Stromal cell of bone marrow (primary cell): ENCODE results near the gene ARSJ.
"Not testable (repeated sequence)": the region's sequence is repeated elsewhere in the genome, so short reads cannot be mapped to it uniquely, and the experiment has no call there.

Source experiments
- DNase-seq: peaks from one replicate; pipeline ENCODE4 v3.0.0-alpha.2; 2012; ENCODE audit warnings: low read depth

The ARSJ gene

GRCh38 chr4:113979148-113979904 is at the start of gene ARSJ:
ARSJ (minus strand) TSS chr4:113979647; CDS start chr4:113978834, 813 bp downstream.
- peak; percentile 79 for DNase-seq

- no peak for DNase-seq
Observed at GRCh38 chr4:114028071-114028470, 48.6 kb upstream of the ARSJ start.

GRCh38 chr4:114027596-114027995 is 48.1 kb upstream of the ARSJ start:
- no peak for DNase-seq

GRCh38 chr4:114026447-114026846 is 47.0 kb upstream of the ARSJ start:
- DNase-seq, result no peak

GRCh38 chr4:114025176-114025777 is 45.8 kb upstream of the ARSJ start:
- DNase-seq, result no peak

- no peak for DNase-seq
Observed at GRCh38 chr4:114021451-114021850, 42.0 kb upstream of the ARSJ start.

GRCh38 chr4:114019969-114020358 is 40.5 kb upstream of the ARSJ start:
- no peak for DNase-seq

GRCh38 chr4:114019276-114019968 is 40.0 kb upstream of the ARSJ start:
- no peak for DNase-seq

GRCh38 chr4:114017120-114017917 is 37.9 kb upstream of the ARSJ start:
- DNase-seq, result no peak

- DNase-seq, result peak; percentile 98
Observed at GRCh38 chr4:114015444-114015899, 36.0 kb upstream of the ARSJ start.

- DNase-seq, result not testable (repeated sequence)
Observed at GRCh38 chr4:114013201-114013600, 33.8 kb upstream of the ARSJ start.

GRCh38 chr4:114012749-114013148 is 33.3 kb upstream of the ARSJ start:
- DNase-seq, result no peak

GRCh38 chr4:114005569-114006442 is 26.4 kb upstream of the ARSJ start:
- DNase-seq, result peak; percentile 58

- not testable (repeated sequence) for DNase-seq
Observed at GRCh38 chr4:114004483-114005226, 25.2 kb upstream of the ARSJ start.

- DNase-seq, result no peak
Observed at GRCh38 chr4:113998531-113998930, 19.1 kb upstream of the ARSJ start.

GRCh38 chr4:113998079-113998478 is 18.6 kb upstream of the ARSJ start:
- DNase-seq, result no peak

- no peak for DNase-seq
Observed at GRCh38 chr4:113997206-113997605, 17.8 kb upstream of the ARSJ start.

GRCh38 chr4:113996599-113997177 is 17.2 kb upstream of the ARSJ start:
- DNase-seq, result no peak

GRCh38 chr4:113993887-113994286 is 14.4 kb upstream of the ARSJ start:
- DNase-seq, result no peak

- no peak for DNase-seq
Observed at GRCh38 chr4:113990886-113991285, 11.4 kb upstream of the ARSJ start.
